Chondrocyte (in vitro differentiated cells): ENCODE measurements around the gene FMNL3. TPM values are rescaled to one million over a fixed set of nuclear protein-coding genes. Genes with fewer than 3 reads are reported as not detected.

ENCODE experiments used
- DNase-seq: peaks from one replicate; pipeline ENCODE4 v3.0.0; 2021; ENCODE audit warnings: mixed read lengths, low spot score
- H3K27ac Mint-ChIP-seq: one replicate; pipeline ENCODE4 v1.8.0; 2021; ENCODE audit warnings: mild to moderate bottlenecking, moderate library complexity, mixed read lengths; ENCODE audit not compliant: unreplicated experiment
- H3K27me3 Mint-ChIP-seq: 2 replicates; pipeline ENCODE4 v1.8.0; 2021; ENCODE audit warnings: low read depth, mixed read lengths
- H3K36me3 Mint-ChIP-seq: 2 replicates; pipeline ENCODE4 v1.8.0; 2021; ENCODE audit warnings: low read depth, mixed read lengths
- H3K4me1 Mint-ChIP-seq: 2 replicates; pipeline ENCODE4 v1.8.0; 2021; ENCODE audit warnings: low read depth, mild to moderate bottlenecking, mixed read lengths
- H3K4me3 Mint-ChIP-seq: one replicate; pipeline ENCODE4 v1.8.0; 2021; ENCODE audit warnings: mild to moderate bottlenecking, moderate library complexity, mixed read lengths; ENCODE audit not compliant: unreplicated experiment
- H3K9me3 Mint-ChIP-seq: 2 replicates; pipeline ENCODE4 v1.8.0; 2021; ENCODE audit warnings: low read depth, mixed read lengths
- long read RNA-seq: library from polyadenylated mRNA; stranded (forward); transcript quantifications from one replicate; pipeline ENCODE4 v2.0.0, GENCODE V29; 2021
- total RNA-seq: library from RNA; stranded (reverse); gene quantifications from 3 replicates; pipeline ENCODE4 v1.2.1, GENCODE V29; 2021
- TF ChIP-seq, protein P1 (sequence below): fragments of 200-600 bp; sonication (generic); IDR thresholded peaks from 2 replicates; pipeline ENCODE4 v1.5.0; 2021; ENCODE audit warnings: antibody characterized with exemption, mild to moderate bottlenecking, moderate library complexity

The FMNL3 gene, protein sequence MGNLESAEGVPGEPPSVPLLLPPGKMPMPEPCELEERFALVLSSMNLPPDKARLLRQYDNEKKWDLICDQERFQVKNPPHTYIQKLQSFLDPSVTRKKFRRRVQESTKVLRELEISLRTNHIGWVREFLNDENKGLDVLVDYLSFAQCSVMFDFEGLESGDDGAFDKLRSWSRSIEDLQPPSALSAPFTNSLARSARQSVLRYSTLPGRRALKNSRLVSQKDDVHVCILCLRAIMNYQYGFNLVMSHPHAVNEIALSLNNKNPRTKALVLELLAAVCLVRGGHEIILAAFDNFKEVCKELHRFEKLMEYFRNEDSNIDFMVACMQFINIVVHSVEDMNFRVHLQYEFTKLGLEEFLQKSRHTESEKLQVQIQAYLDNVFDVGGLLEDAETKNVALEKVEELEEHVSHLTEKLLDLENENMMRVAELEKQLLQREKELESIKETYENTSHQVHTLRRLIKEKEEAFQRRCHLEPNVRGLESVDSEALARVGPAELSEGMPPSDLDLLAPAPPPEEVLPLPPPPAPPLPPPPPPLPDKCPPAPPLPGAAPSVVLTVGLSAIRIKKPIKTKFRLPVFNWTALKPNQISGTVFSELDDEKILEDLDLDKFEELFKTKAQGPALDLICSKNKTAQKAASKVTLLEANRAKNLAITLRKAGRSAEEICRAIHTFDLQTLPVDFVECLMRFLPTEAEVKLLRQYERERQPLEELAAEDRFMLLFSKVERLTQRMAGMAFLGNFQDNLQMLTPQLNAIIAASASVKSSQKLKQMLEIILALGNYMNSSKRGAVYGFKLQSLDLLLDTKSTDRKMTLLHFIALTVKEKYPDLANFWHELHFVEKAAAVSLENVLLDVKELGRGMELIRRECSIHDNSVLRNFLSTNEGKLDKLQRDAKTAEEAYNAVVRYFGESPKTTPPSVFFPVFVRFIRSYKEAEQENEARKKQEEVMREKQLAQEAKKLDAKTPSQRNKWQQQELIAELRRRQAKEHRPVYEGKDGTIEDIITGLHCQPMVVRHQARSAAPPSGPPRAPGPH
- total RNA-seq, result 49.4 to 55.8 TPM (median 55.6 TPM) in 3 replicates
- long read RNA-seq, partial matches to known transcripts, result 4 of 32 reads
- long read RNA-seq, other reads (novel, unspliced or antisense), result 28 of 32 reads

DNA sequence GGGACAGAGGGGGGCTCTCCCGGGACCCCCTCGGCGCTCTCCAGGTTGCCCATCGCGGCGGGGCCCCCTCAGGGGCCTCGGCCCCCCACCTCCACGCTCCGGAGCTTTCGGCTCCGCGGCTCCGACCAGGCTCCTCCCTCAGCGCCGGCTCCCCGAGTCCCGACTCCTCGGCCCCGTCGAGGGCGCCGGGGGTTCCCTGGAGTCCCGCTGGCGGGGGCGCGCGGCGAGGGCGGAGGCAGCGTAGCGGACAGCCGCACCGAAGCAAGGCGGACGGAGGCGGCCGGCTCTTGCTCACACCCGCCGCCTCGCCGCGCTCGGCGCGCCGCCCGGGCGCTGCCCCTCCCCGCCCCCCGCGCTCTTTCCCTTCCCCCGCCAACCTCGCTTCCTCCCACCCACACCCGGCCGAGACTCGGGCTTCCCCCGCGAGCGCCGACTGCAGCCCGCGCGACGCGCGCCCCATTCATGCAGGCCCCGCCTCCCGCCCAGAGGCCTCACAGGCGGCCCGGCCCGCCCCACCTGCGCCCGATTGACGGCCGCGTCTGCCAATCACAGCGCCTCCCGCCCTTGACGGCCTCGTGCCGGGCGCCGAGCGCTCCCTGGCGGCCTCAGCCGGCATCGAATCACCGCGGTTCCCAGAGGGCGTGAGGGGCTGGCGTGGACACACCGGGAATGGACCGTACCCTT lies at the start of gene FMNL3:
TSS of gene FMNL3 (minus strand) at position 278 of the 684 bp plus-strand sequence. CDS start at position 53, 225 bp downstream.
- no peaks in the 10 kb centered on the region for H3K36me3 Mint-ChIP-seq
- peaks cover 44% of the 10 kb centered on the region for H3K4me1 Mint-ChIP-seq
- H3K27ac Mint-ChIP-seq, result peak within 1 kb of the TSS; percentile 96
- peak within 1 kb of the TSS; percentile 94 for H3K4me3 Mint-ChIP-seq
- TF ChIP-seq, protein P1, sequence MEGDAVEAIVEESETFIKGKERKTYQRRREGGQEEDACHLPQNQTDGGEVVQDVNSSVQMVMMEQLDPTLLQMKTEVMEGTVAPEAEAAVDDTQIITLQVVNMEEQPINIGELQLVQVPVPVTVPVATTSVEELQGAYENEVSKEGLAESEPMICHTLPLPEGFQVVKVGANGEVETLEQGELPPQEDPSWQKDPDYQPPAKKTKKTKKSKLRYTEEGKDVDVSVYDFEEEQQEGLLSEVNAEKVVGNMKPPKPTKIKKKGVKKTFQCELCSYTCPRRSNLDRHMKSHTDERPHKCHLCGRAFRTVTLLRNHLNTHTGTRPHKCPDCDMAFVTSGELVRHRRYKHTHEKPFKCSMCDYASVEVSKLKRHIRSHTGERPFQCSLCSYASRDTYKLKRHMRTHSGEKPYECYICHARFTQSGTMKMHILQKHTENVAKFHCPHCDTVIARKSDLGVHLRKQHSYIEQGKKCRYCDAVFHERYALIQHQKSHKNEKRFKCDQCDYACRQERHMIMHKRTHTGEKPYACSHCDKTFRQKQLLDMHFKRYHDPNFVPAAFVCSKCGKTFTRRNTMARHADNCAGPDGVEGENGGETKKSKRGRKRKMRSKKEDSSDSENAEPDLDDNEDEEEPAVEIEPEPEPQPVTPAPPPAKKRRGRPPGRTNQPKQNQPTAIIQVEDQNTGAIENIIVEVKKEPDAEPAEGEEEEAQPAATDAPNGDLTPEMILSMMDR, result peak; percentile 95
- peak; percentile 100 for DNase-seq
- peaks cover 6% of the 10 kb centered on the region for H3K27me3 Mint-ChIP-seq
- no peaks in the 10 kb centered on the region for H3K9me3 Mint-ChIP-seq

GRCh38 chr12:49750996-49751393 lies 43.8 kb upstream of the FMNL3 start:
- H3K4me1 Mint-ChIP-seq, result peaks cover 60% of the 10 kb centered on the region

GRCh38 chr12:49750027-49750995 lies 43.1 kb upstream of the FMNL3 start:
- peak overlapping the region; percentile 86 for H3K27ac Mint-ChIP-seq
- DNase-seq, result no peak

More at GRCh38 chr12:49750996-49751393, 43.8 kb upstream of the FMNL3 start:
- DNase-seq, result no peak
- Mint-ChIP-seq H3K27me3 (no peaks in the 10 kb centered on the region), H3K27ac (peak overlapping the region; percentile 86), H3K36me3 (peaks cover 20% of the 10 kb centered on the region), H3K9me3 (no peaks in the 10 kb centered on the region), H3K4me3 (no peak overlapping the region)
- TF ChIP-seq, protein P1, result no peak

GRCh38 chr12:49748800-49749199 lies 41.6 kb upstream of the FMNL3 start:
- H3K4me3 Mint-ChIP-seq, result no peak overlapping the region
- H3K36me3 Mint-ChIP-seq, result peaks cover 10% of the 10 kb centered on the region
- H3K4me1 Mint-ChIP-seq, result peaks cover 70% of the 10 kb centered on the region
- H3K9me3 Mint-ChIP-seq, result no peaks in the 10 kb centered on the region
- H3K27me3 Mint-ChIP-seq, result no peaks in the 10 kb centered on the region
- DNase-seq, result no peak
- TF ChIP-seq, protein P1, result no peak
- peak overlapping the region; percentile 83 for H3K27ac Mint-ChIP-seq

More at GRCh38 chr12:49750027-49750995, 43.1 kb upstream of the FMNL3 start:
- H3K36me3 Mint-ChIP-seq, result peaks cover 18% of the 10 kb centered on the region
- no peak overlapping the region for H3K4me3 Mint-ChIP-seq
- TF ChIP-seq, protein P1, result peak; percentile 15
- no peaks in the 10 kb centered on the region for H3K27me3 Mint-ChIP-seq
- no peaks in the 10 kb centered on the region for H3K9me3 Mint-ChIP-seq
- H3K4me1 Mint-ChIP-seq, result peaks cover 60% of the 10 kb centered on the region
